Measurements from ENCODE around the gene ART4. TPM values are rescaled to one million over a fixed set of nuclear protein-coding genes. Genes with fewer than 3 reads are reported as not detected.
A peak's percentile ranks its signal among the peaks of the same experiment; 100 is the strongest.

Gene ART4
- total RNA-seq, 1 donor from 2014 or later, result 0.98 TPM

DNA sequence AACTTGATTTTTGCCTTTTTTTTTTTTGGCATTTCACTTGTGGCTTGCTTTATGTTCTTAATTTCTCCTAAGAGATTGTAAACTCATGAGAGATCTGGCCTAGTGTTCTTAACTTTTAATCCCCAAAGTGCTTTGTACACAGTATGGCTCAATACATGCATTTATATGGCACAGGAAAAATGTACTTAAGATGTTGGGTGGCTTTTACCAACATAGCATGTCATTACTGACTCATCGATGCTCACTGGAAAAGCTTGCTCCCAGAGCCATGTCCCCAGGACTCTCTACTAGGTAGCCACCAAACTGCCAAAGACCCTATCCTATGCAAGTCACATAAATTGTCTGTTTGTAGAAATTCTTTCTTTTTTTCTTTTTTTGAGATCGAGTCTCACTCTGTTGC is 16.3 kb downstream of the ART4 start:
- Histone ChIP-seq H3K27me3 (no peaks in the 10 kb centered on the region), H3K4me3 (no peak overlapping the region), H3K27ac (peak overlapping the region; percentile 55), H3K4me1 (peaks cover 5% of the 10 kb centered on the region), H3K36me3 (no peaks in the 10 kb centered on the region), H3K9me3 (no peaks in the 10 kb centered on the region)
- TF ChIP-seq POLR2AphosphoS5 (IDR thresholded peaks at IDR 0.05; ENCODE audit: insufficient read depth in 1 of 2, low read depth in 1 of 2) (peak in 1 of 2 donors; percentile 13), POLR2A (IDR thresholded peaks at IDR 0.05) (no peak)
- TF ChIP-seq, protein P1, sequence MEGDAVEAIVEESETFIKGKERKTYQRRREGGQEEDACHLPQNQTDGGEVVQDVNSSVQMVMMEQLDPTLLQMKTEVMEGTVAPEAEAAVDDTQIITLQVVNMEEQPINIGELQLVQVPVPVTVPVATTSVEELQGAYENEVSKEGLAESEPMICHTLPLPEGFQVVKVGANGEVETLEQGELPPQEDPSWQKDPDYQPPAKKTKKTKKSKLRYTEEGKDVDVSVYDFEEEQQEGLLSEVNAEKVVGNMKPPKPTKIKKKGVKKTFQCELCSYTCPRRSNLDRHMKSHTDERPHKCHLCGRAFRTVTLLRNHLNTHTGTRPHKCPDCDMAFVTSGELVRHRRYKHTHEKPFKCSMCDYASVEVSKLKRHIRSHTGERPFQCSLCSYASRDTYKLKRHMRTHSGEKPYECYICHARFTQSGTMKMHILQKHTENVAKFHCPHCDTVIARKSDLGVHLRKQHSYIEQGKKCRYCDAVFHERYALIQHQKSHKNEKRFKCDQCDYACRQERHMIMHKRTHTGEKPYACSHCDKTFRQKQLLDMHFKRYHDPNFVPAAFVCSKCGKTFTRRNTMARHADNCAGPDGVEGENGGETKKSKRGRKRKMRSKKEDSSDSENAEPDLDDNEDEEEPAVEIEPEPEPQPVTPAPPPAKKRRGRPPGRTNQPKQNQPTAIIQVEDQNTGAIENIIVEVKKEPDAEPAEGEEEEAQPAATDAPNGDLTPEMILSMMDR (IDR thresholded peaks at IDR 0.05), result no peak
- intact Hi-C loops (cut with DNase I), result no loop called here
- DNase-seq (ENCODE audit: extremely low spot score in 2 of 2), result no peak

DNA sequence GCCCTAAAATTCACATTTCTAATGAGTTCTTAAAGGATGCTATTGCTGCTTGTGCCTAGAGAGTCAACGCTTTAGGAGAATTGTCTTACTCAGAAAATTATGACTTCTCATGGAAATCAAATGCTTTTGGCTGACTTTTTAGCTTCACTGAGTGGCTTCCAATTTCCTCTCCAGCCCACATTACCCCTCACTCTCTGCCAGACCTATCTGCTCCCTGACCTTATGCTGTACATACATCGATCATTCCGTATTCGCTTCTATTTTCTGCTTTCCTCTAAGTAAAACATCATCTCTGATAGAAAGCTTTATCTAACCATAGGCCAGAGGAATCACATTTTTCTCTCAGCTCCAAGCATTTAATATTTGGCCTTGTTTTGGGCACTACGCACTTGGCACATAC is 16.8 kb downstream of the ART4 start:
- peak overlapping the region; percentile 55 for H3K27ac ChIP-seq
- TF ChIP-seq POLR2AphosphoS5 (IDR thresholded peaks at IDR 0.05; ENCODE audit: insufficient read depth in 1 of 2, low read depth in 1 of 2) (no peak), POLR2A (IDR thresholded peaks at IDR 0.05) (no peak)
- TF ChIP-seq, protein P1 (IDR thresholded peaks at IDR 0.05), result no peak

DNA sequence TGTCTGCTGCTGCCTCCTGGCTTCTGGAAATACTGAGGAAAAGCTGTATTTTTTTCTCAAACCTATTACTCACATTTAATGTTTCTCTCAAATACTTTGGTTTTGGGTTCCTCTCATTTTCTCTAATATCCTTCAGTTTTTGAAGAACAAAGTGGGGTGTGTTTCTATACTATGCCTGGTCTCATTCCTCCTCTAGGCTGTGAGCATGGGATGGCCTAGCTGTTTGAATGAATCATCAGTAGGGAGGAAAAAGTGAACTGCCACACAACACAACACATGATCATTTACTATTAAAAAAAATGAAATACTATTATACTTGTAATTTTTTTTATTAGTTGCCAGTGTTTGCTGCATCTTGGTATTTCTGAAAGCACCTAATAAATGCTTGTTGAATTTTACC is 18.1 kb downstream of the ART4 start:
- Histone ChIP-seq H3K4me3 (no peak overlapping the region), H3K9me3 (no peaks in the 10 kb centered on the region), H3K4me1 (peaks cover 5% of the 10 kb centered on the region), H3K36me3 (no peaks in the 10 kb centered on the region), H3K27me3 (no peaks in the 10 kb centered on the region), H3K27ac (no peak overlapping the region)
- intact Hi-C loops (cut with DNase I), result no loop called here
- no peak for DNase-seq (ENCODE audit: extremely low spot score in 2 of 2)
- no peak for TF ChIP-seq POLR2A (IDR thresholded peaks at IDR 0.05)
- TF ChIP-seq, protein P1 (IDR thresholded peaks at IDR 0.05), result no peak
- no peak for TF ChIP-seq POLR2AphosphoS5 (IDR thresholded peaks at IDR 0.05; ENCODE audit: insufficient read depth in 1 of 2, low read depth in 1 of 2)

More for the DNA sequence above, 16.8 kb downstream of the ART4 start:
- DNase-seq (ENCODE audit: extremely low spot score in 2 of 2), result no peak
- intact Hi-C loops (cut with DNase I), result no loop called here
- Histone ChIP-seq H3K9me3 (no peaks in the 10 kb centered on the region), H3K4me3 (no peak overlapping the region), H3K36me3 (no peaks in the 10 kb centered on the region), H3K27me3 (no peaks in the 10 kb centered on the region), H3K4me1 (peaks cover 5% of the 10 kb centered on the region)

DNA sequence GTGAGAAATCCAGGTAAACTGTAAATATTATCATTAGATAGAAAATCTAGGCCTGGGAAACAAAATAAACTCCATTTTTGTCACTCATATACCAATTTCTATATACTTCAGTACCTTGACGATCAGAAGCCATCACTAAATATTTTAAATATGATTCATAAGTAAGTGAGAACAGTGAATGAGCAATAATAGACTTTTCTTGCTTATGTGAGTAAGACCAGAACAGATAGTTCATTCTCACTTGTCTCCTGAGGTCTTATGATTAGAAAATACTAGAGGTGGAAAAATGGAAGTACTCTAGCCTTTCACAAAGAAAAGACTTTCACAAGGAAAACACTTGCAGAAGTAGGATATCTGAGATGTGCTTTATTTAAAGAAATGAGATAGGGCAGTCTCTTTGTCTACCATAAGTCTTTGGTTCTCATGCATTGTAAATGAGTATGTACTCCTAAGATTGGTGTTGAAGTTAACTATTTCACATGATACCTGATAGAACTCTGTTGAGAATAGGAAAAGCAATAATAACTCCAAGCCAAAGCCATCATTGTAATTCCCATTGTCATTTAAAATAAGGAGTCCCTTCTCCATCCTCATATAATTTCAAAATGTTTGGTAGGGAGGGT is 19.2 kb downstream of the ART4 start:
- intact Hi-C loops (cut with DNase I), result no loop called here
- no peak for DNase-seq (ENCODE audit: extremely low spot score in 2 of 2)
- H3K27ac ChIP-seq, result no peak overlapping the region
- H3K4me1 ChIP-seq, result peaks cover 5% of the 10 kb centered on the region
- no peaks in the 10 kb centered on the region for H3K36me3 ChIP-seq
- no peak overlapping the region for H3K4me3 ChIP-seq
- no peaks in the 10 kb centered on the region for H3K9me3 ChIP-seq
- TF ChIP-seq, protein P1 (IDR thresholded peaks at IDR 0.05), result no peak
- TF ChIP-seq POLR2A (IDR thresholded peaks at IDR 0.05), result no peak
- no peak for TF ChIP-seq POLR2AphosphoS5 (IDR thresholded peaks at IDR 0.05; ENCODE audit: insufficient read depth in 1 of 2, low read depth in 1 of 2)
- no peaks in the 10 kb centered on the region for H3K27me3 ChIP-seq

DNA sequence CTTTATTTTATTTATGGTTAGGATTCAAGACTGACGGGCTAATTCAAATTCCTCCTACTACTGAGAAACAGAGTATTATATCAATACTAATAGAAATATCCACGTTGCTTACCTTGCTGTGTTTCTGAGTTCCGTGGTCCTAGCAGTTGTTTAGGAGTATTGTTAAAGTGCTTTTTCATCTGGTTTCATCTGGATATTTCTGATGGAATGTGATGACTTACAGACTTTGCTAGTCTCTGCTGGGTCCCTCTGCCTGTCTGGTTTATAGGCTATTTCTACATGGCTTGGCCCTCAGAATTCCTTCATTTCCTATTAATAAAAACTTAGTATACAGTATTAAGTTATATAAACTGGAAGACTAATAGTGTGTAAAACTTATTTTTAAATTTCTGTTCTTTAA is 29.3 kb downstream of the ART4 start, which contains the start of gene SMCO3:
SMCO3 (minus strand) TSS at position 169 of the 400 bp plus-strand sequence. CDS start 7,502 bp downstream, outside the sequence.
- no peak for DNase-seq (ENCODE audit: extremely low spot score in 2 of 2)
- intact Hi-C loops (cut with DNase I), result no loop called here
- H3K27ac ChIP-seq, result peak within 1 kb of the TSS; percentile 33
- no peaks in the 10 kb centered on the region for H3K4me1 ChIP-seq
- no peak for TF ChIP-seq POLR2AphosphoS5 (IDR thresholded peaks at IDR 0.05; ENCODE audit: insufficient read depth in 1 of 2, low read depth in 1 of 2)
- TF ChIP-seq, protein P1 (IDR thresholded peaks at IDR 0.05), result no peak
- TF ChIP-seq POLR2A (IDR thresholded peaks at IDR 0.05), result no peak
- no peaks in the 10 kb centered on the region for H3K36me3 ChIP-seq
- H3K4me3 ChIP-seq, result peak within 1 kb of the TSS; percentile 21 to 24
- H3K27me3 ChIP-seq, result no peaks in the 10 kb centered on the region
- no peaks in the 10 kb centered on the region for H3K9me3 ChIP-seq
